ENCODE data around the gene ZBTB25.
A peak's percentile ranks its signal among the peaks of the same experiment; 100 is the strongest.

ZBTB25 gene

DNA sequence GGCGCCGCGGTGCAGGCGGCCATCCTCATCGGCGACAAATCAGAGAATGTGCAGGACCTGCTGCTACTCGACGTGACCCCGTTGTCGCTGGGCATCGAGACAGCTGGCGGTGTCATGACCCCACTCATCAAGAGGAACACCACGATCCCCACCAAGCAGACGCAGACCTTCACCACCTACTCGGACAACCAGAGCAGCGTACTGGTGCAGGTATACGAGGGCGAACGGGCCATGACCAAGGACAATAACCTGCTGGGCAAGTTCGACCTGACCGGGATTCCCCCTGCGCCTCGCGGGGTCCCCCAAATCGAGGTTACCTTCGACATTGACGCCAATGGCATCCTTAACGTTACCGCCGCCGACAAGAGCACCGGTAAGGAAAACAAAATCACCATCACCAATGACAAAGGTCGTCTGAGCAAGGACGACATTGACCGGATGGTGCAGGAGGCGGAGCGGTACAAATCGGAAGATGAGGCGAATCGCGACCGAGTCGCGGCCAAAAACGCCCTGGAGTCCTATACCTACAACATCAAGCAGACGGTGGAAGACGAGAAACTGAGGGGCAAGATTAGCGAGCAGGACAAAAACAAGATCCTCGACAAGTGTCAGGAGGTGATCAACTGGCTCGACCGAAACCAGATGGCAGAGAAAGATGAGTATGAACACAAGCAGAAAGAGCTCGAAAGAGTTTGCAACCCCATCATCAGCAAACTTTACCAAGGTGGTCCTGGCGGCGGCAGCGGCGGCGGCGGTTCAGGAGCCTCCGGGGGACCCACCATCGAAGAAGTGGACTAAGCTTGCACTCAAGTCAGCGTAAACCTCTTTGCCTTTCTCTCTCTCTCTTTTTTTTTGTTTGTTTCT lies 38.6 kb upstream of the ZBTB25 start:
- Histone ChIP-seq H3K4me3 (ENCODE audit: insufficient read length, low read depth) (no peak overlapping the region), H3K9ac (ENCODE audit: insufficient read length, low read depth) (no peak overlapping the region), H3K4me1 (ENCODE audit: insufficient read depth, insufficient read length) (peaks cover 2% of the 10 kb centered on the region), H3K9me3 (ENCODE audit: insufficient read depth, low read length) (peaks cover 21% of the 10 kb centered on the region; the same call in 1 of the 2 replicates), H3K27me3 (ENCODE audit: insufficient read depth, insufficient read length) (no peaks in the 10 kb centered on the region), H3K36me3 (ENCODE audit: insufficient read depth, insufficient read length, low read length) (no peaks in the 10 kb centered on the region)
- TF ChIP-seq YY1 (IDR thresholded peaks at IDR 0.05; ENCODE audit: insufficient read depth, insufficient read length) (no peak), ZNF274 (IDR thresholded peaks at IDR 0.05; ENCODE audit: low read depth, low read length) (no peak), SUZ12 (IDR thresholded peaks at IDR 0.05; ENCODE audit: extremely low read depth, insufficient read depth, insufficient read length) (no peak)
- DNase-seq (ENCODE audit: low read depth, low spot score): no peak

DNA sequence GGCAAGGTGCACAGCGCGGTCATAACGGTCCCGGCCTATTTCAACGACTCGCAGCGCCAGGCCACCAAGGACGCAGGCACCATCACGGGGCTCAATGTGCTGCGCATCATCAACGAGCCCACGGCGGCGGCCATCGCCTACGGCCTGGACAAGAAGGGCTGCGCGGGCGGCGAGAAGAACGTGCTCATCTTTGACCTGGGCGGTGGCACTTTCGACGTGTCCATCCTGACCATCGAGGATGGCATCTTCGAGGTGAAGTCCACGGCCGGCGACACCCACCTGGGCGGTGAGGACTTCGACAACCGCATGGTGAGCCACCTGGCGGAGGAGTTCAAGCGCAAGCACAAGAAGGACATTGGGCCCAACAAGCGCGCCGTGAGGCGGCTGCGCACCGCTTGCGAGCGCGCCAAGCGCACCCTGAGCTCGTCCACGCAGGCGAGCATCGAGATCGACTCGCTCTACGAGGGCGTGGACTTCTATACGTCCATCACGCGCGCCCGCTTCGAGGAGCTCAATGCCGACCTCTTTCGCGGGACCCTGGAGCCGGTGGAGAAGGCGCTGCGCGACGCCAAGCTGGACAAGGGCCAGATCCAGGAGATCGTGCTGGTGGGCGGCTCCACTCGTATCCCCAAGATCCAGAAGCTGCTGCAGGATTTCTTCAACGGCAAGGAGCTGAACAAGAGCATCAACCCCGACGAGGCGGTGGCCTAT lies 37.8 kb upstream of the ZBTB25 start:
- TF ChIP-seq ZNF274 (IDR thresholded peaks at IDR 0.05; ENCODE audit: low read depth, low read length): no peak
- TF ChIP-seq YY1 (IDR thresholded peaks at IDR 0.05; ENCODE audit: insufficient read depth, insufficient read length): no peak
- TF ChIP-seq SUZ12 (IDR thresholded peaks at IDR 0.05; ENCODE audit: extremely low read depth, insufficient read depth, insufficient read length): no peak
- H3K9ac ChIP-seq (ENCODE audit: insufficient read length, low read depth): no peak overlapping the region
- H3K4me1 ChIP-seq (ENCODE audit: insufficient read depth, insufficient read length): peaks cover 2% of the 10 kb centered on the region
- H3K9me3 ChIP-seq (ENCODE audit: insufficient read depth, low read length): peaks cover 21% of the 10 kb centered on the region; the same call in 1 of the 2 replicates
- no peak for DNase-seq (ENCODE audit: low read depth, low spot score)
- H3K27me3 ChIP-seq (ENCODE audit: insufficient read depth, insufficient read length): no peaks in the 10 kb centered on the region
- no peak overlapping the region for H3K4me3 ChIP-seq (ENCODE audit: insufficient read length, low read depth)
- H3K36me3 ChIP-seq (ENCODE audit: insufficient read depth, insufficient read length, low read length): no peaks in the 10 kb centered on the region

DNA sequence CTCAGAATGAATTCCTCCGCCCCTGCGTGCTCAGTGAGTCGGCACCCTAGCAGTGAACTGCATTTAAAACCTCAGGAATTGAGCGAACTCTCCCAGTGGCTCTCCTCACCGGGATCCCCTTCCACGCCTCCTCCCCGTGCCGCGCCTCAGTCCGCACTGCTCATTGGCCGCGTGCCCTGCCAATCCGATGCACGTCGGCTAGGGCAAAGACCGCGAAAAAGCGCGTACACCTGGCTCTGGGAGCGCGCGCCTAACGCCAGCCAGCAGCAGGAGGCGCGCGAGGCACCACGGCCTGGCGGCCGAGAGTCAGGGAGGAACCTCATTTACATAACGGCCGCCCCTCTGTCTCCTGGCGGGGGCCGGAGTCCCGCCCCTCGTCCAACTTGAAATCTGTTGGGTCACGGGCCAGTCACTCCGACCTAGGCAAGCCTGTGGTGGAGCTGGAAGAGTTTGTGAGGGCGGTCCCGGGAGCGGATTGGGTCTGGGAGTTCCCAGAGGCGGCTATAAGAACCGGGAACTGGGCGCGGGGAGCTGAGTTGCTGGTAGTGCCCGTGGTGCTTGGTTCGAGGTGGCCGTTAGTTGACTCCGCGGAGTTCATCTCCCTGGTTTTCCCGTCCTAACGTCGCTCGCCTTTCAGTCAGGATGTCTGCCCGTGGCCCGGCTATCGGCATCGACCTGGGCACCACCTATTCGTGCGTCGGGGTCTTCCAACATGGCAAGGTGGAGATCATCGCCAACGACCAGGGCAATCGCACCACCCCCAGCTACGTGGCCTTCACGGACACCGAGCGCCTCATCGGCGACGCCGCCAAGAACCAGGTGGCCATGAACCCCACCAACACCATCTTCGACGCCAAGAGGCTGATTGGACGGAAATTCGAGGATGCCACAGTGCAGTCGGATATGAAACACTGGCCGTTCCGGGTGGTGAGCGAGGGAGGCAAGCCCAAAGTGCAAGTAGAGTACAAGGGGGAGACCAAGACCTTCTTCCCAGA lies 36.9 kb upstream of the ZBTB25 start, which contains the start of gene HSPA2:
HSPA2 (plus strand) TSS at position 534 of the 995 bp plus-strand sequence; CDS start at position 643, 109 bp downstream.
- H3K4me1 ChIP-seq (ENCODE audit: insufficient read depth, insufficient read length): peaks cover 2% of the 10 kb centered on the region
- no peaks in the 10 kb centered on the region for H3K36me3 ChIP-seq (ENCODE audit: insufficient read depth, insufficient read length, low read length)
- TF ChIP-seq ZNF274 (IDR thresholded peaks at IDR 0.05; ENCODE audit: low read depth, low read length): no peak
- no peak for TF ChIP-seq YY1 (IDR thresholded peaks at IDR 0.05; ENCODE audit: insufficient read depth, insufficient read length)
- TF ChIP-seq SUZ12 (IDR thresholded peaks at IDR 0.05; ENCODE audit: extremely low read depth, insufficient read depth, insufficient read length): no peak
- peak within 1 kb of the TSS; percentile 36 for H3K4me3 ChIP-seq (ENCODE audit: insufficient read length, low read depth)
- H3K27me3 ChIP-seq (ENCODE audit: insufficient read depth, insufficient read length): no peaks in the 10 kb centered on the region
- DNase-seq (ENCODE audit: low read depth, low spot score): peak; percentile 93
- peaks cover 22% of the 10 kb centered on the region; the same call in 1 of the 2 replicates for H3K9me3 ChIP-seq (ENCODE audit: insufficient read depth, low read length)
- H3K9ac ChIP-seq (ENCODE audit: insufficient read length, low read depth): peak within 1 kb of the TSS; percentile 74

GRCh38 chr14:64536488-64537245 lies 33.0 kb upstream of the ZBTB25 start:
- no peak for DNase-seq (ENCODE audit: low read depth, low spot score)
- TF ChIP-seq ZNF274 (IDR thresholded peaks at IDR 0.05; ENCODE audit: low read depth, low read length): no peak
- H3K4me3 ChIP-seq (ENCODE audit: insufficient read length, low read depth): no peak overlapping the region

GRCh38 chr14:64531567-64531966 lies 27.9 kb upstream of the ZBTB25 start:
- TF ChIP-seq ZNF274 (IDR thresholded peaks at IDR 0.05; ENCODE audit: low read depth, low read length): no peak
- no peak for TF ChIP-seq SUZ12 (IDR thresholded peaks at IDR 0.05; ENCODE audit: extremely low read depth, insufficient read depth, insufficient read length)
- no peak for TF ChIP-seq YY1 (IDR thresholded peaks at IDR 0.05; ENCODE audit: insufficient read depth, insufficient read length)
- Histone ChIP-seq H3K4me1 (ENCODE audit: insufficient read depth, insufficient read length) (no peaks in the 10 kb centered on the region), H3K4me3 (ENCODE audit: insufficient read length, low read depth) (no peak overlapping the region)

More at GRCh38 chr14:64536488-64537245, 33.0 kb upstream of the ZBTB25 start:
- Histone ChIP-seq H3K27me3 (ENCODE audit: insufficient read depth, insufficient read length) (no peaks in the 10 kb centered on the region), H3K4me1 (ENCODE audit: insufficient read depth, insufficient read length) (peaks cover 2% of the 10 kb centered on the region), H3K9ac (ENCODE audit: insufficient read length, low read depth) (no peak overlapping the region), H3K9me3 (ENCODE audit: insufficient read depth, low read length) (peaks cover 16% of the 10 kb centered on the region; the same call in 1 of the 2 replicates), H3K36me3 (ENCODE audit: insufficient read depth, insufficient read length, low read length) (no peaks in the 10 kb centered on the region)

DNA sequence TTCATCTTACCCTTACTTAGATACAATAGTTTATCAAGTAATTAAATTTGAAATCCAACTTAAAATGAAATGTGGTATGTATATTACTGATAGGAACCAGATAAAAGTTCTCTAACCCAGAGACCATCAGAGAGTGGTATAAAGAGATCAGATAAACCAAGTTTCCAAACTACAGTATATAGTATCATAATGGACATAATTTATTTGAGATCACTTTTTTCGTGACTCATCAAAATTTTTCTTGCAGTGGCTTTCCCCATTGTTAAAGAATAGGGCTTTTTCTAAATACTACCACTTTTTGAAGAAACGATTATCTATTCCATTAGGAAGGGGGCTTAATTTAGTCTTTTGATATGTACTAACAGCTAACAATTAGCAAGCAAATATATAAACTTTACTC lies 21.7 kb upstream of the ZBTB25 start:
- H3K36me3 ChIP-seq (ENCODE audit: insufficient read depth, insufficient read length, low read length): peaks cover 24% of the 10 kb centered on the region
- DNase-seq (ENCODE audit: low read depth, low spot score): no peak
- no peaks in the 10 kb centered on the region for H3K27me3 ChIP-seq (ENCODE audit: insufficient read depth, insufficient read length)
- H3K4me1 ChIP-seq (ENCODE audit: insufficient read depth, insufficient read length): no peaks in the 10 kb centered on the region
- H3K9me3 ChIP-seq (ENCODE audit: insufficient read depth, low read length): no peaks in the 10 kb centered on the region
- no peak for TF ChIP-seq SUZ12 (IDR thresholded peaks at IDR 0.05; ENCODE audit: extremely low read depth, insufficient read depth, insufficient read length)
- TF ChIP-seq ZNF274 (IDR thresholded peaks at IDR 0.05; ENCODE audit: low read depth, low read length): no peak
- TF ChIP-seq YY1 (IDR thresholded peaks at IDR 0.05; ENCODE audit: insufficient read depth, insufficient read length): no peak
- no peak overlapping the region for H3K4me3 ChIP-seq (ENCODE audit: insufficient read length, low read depth)
- H3K9ac ChIP-seq (ENCODE audit: insufficient read length, low read depth): no peak overlapping the region

More at GRCh38 chr14:64531567-64531966, 27.9 kb upstream of the ZBTB25 start:
- Histone ChIP-seq H3K27me3 (ENCODE audit: insufficient read depth, insufficient read length) (no peaks in the 10 kb centered on the region), H3K9ac (ENCODE audit: insufficient read length, low read depth) (no peak overlapping the region), H3K36me3 (ENCODE audit: insufficient read depth, insufficient read length, low read length) (no peaks in the 10 kb centered on the region), H3K9me3 (ENCODE audit: insufficient read depth, low read length) (0 out of 2 replicates have a peak, but pooled peaks cover 4% of the 10 kb centered on the region)
- no peak for DNase-seq (ENCODE audit: low read depth, low spot score)

Measured in NT2/D1 (cell line).